Activated CD8-positive, alpha-beta memory T cell treated with anti-CD3 and anti-CD28 coated beads for 4 hours (primary cell): ENCODE results near the gene ZNF384.

ENCODE experiments used
- DNase-seq, 2 donors: peaks; one replicate each; pipeline ENCODE4 v3.0.0-alpha.2; 2020; ENCODE audit warnings: low read depth in 2 of 2

ZNF384 gene

GRCh38 chr12:6620885-6621274 is 68.3 kb downstream of the ZNF384 start:
- no peak for DNase-seq

- no peak for DNase-seq
These were observed 68.9 kb downstream of the ZNF384 start for GRCh38 chr12:6620137-6620884.

- DNase-seq: no peak
These were observed 70.5 kb downstream of the ZNF384 start for GRCh38 chr12:6618483-6619225.
